GM18511 (cell line): Measurements from ENCODE around the gene CCDC86.
A peak's percentile ranks its signal among the peaks of the same experiment; 100 is the strongest.

Experiments used
- ATAC-seq: cut with Tn5 transposase; IDR thresholded peaks from one replicate; pipeline ENCODE4 v1.9.1; 2021; ENCODE audit warnings: mild to moderate bottlenecking, moderate library complexity; ENCODE audit not compliant: unreplicated experiment

CCDC86 gene

DNA sequence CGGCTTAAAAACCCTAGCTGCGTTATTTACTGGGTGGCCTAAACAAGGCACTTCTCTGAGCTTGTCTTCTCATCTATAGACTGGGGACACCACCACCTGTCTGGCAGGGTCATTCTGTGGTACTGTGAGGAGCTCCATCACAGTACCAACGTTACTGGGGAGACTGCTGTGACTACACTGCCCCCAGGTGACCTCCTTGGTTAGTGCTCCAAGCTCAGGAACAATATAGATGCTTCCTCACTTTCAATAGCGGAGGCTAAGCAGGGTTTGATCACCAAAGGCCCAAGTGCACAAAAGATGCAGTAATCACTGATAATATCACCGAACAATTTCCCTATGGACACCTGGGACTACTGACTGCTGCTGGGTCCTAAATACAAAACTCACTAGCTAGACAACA, 45.6 kb downstream of the CCDC86 start:
- ATAC-seq: no peak

DNA sequence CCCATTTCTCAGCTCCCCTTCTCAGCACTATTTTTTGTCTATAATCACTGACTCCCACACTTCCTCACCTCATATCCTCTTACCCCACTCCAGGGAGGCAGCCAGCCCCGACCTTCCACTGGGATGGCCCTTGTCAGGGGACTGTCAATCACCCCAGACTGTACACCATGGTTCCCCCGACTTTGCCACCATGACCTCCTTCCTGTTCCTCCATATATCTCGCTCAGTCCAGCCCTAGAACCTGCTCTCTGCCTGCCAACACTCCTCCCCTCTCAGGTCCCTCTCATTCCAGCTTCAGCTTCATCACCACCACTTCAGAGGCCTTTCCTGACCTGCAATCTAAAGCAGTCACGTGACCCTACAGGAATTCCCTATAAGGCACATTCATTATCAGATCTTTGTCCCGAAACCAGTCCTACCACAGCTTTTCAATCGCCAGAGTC, 48.0 kb downstream of the CCDC86 start:
- ATAC-seq: no peak

DNA sequence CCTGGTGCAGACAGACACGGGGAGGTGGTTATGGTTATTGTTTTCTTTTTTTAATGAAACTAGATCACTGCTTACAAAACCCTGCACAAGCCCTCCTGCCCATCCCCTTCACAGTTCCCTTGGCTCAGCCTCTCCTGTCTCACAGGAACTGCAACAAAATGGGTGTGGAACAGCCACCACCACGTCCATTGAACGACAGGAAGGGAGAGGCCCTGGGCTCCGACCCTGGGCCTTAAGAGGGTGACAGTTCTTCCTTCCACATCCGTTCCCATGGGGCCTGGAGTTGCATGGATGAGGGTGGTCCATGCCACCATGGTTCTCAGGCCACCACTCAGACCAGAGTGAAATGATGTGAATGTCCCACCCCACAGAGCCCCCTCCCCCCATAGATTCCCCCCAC, 48.8 kb downstream of the CCDC86 start:
- no peak for ATAC-seq

DNA sequence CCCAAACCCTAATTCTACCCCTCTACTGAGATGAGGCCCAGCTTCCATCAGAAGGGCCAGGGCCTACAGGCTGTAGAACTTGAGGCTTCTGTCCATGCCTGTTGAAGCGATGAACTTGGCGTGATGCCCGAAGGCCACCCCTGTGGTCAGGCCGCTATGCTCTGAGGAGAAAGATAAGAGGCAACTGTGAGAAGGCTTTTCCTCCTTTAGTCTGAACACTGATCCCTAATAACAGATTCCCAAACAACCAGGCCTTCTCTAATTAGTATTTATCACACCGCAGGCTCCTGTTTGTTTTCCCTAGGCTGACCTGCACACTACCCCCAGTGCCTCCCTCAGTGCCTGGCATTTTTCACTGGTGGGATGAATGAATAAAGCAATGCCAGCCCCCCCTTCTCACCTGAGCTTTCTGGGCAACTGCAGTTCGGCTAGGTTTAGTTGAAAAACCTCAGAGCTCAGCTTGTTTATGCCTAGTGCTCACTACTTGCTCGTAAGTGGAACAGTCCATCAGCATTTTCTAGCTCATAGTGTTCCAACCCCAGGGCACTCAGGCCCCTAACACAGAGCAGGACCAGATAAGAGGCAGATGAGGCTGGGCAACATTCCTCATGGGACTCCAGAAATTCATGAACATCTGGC, 49.3 kb downstream of the CCDC86 start:
- ATAC-seq: no peak

DNA sequence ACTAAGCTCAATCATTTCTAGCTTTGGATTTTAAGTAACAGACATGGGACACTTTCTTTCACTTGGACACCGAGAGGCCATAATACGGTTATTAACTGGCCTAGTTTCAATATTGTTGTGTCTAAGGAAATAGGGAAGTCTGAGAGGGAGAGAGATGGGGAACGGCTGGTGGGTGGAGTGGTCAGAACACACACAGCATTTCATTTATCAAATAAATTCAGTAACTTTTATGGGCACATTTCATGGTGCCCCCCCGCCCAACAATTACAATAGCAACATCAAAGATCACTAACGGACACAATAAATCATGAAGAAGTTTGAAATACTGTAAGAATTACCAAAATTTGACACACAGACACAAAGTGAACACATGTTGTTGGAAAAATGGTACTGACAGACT, 53.8 kb downstream of the CCDC86 start:
- ATAC-seq: no peak

DNA sequence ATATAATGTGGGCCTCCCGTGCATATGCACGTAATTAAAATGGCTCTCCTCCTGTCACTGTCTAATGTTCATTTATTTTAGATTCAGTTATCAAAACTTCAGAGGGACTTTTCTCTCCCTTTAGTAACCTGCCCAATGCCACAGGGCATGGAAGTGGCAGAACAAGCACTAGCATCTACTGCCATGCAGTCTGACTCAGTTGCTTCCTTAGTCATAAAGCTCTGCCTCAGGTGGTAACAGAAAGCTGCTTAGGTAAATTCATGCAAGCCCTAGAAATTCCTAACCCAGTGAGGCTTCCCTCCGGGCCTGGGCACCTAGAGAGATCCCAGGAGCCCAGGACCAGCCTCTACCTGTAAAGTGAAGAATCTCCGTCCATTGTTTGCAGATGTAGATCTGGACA, 55.6 kb downstream of the CCDC86 start:
- ATAC-seq: no peak

DNA sequence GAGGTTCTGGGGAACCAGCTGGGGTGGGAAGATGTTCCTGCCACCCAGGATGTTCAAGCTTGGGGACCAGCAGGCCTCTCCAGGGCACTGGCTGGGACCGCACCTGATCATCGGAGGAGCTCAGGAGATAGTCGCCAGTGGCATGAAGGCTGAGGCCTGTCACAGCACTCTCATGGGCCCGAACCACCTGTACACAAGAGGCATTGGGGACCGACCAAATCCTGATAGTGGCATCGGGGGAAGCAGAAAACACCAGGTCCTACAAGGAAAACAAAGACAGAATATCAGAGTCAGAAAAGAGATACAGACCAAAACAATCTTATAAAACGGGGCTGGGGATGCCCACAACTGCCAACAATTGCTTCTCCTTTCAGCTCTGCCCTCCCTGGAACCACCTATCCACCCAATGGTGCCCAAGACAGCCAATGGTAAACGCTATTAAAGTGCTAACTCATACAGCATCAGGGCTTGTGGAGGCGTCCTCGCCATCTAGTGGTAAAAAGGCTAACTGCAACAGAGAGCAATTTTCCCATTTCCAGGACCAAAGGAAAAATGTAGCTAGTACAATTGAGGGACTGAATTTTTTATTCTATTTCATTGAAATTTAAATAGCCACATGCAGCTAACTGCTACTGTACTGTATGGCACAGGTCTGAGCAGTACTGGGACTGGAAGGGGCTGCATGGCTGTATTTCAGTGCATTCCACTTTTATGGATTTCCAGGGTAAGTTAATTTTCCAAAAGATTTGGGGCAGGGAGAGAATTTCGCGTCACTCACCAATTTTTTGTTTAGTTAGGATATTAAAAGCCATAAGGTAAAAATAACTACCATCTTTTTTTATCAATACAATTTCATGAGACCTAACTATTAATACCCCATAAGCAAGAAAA, 57.4 kb downstream of the CCDC86 start:
- ATAC-seq: peak; percentile 59

DNA sequence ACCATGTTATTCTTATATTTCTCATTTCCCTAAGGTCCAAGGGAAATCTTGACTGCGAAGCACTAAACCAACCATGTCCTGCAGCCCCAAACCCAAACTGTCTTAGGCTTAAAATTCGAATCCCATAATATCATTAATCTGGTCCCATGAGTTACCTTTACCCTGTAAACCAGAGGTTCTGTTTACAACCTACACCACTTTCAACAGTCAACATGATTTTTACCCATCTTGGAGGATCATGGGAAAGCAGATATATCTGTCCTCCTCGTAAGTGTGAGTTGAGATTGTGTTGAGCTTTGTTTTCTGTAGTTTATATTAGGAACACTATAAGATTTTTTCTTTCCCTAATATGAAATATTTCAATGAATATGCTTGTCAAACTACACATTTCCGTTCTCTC, 58.1 kb downstream of the CCDC86 start:
- no peak for ATAC-seq
